ENCODE results near the gene EDNRA.

- no peak for TF ChIP-seq POLR2A (IDR thresholded peaks at IDR 0.05; ENCODE audit: low read depth, low read length)
- no peak for TF ChIP-seq POLR2AphosphoS5 (IDR thresholded peaks at IDR 0.05; ENCODE audit: low read depth, low read length)
- no peak for TF ChIP-seq TAF1 (IDR thresholded peaks at IDR 0.05; ENCODE audit: borderline replicate concordance, low read depth, low read length)
Measured at GRCh38 chr4:147508346-147508745, 27.4 kb downstream of the EDNRA start.

Measured in GM12892 (cell line).